ES-I3 (cell line): ENCODE measurements around the gene KRT78.
"Not testable (repeated sequence)": the region's sequence is repeated elsewhere in the genome, so short reads cannot be mapped to it uniquely, and the experiment has no call there.

Experiments used
- H3K36me3 ChIP-seq: 2 replicates; pipeline ENCODE4 v1.6.1; 2013; ENCODE audit warnings: mild to moderate bottlenecking, low read length, control low read depth, moderate library complexity; ENCODE audit not compliant: insufficient read depth
- H3K4me1 ChIP-seq: 2 replicates; pipeline ENCODE4 v1.6.1; 2013; ENCODE audit warnings: mild to moderate bottlenecking, control low read depth, low read length; ENCODE audit not compliant: insufficient read depth
- H3K9ac ChIP-seq: 2 replicates; pipeline ENCODE4 v1.6.1; 2013; ENCODE audit warnings: low read depth, mild to moderate bottlenecking, low read length, moderate library complexity
- H3K9me3 ChIP-seq: 2 replicates; pipeline ENCODE4 v1.6.1; 2013; ENCODE audit warnings: mild to moderate bottlenecking, low read length, moderate library complexity; ENCODE audit not compliant: control insufficient read depth, insufficient read depth

KRT78 gene

GRCh38 chr12:52797529-52797894 is 51.3 kb downstream of the KRT78 start:
- no peaks in the 10 kb centered on the region for H3K36me3 ChIP-seq
- no peaks in the 10 kb centered on the region for H3K9me3 ChIP-seq
- peaks cover 14% of the 10 kb centered on the region; the same call in 1 of the 2 replicates for H3K4me1 ChIP-seq
- H3K9ac ChIP-seq: no peak overlapping the region

- Histone ChIP-seq H3K36me3 (no peaks in the 10 kb centered on the region), H3K9ac (no peak overlapping the region), H3K9me3 (no peaks in the 10 kb centered on the region), H3K4me1 (peaks cover 14% of the 10 kb centered on the region; the same call in 1 of the 2 replicates)
Measured at GRCh38 chr12:52796839-52797528, 51.8 kb downstream of the KRT78 start.

- Histone ChIP-seq H3K9me3 (no peaks in the 10 kb centered on the region), H3K36me3 (no peaks in the 10 kb centered on the region), H3K4me1 (peaks cover 14% of the 10 kb centered on the region; the same call in 1 of the 2 replicates), H3K9ac (no peak overlapping the region)
Measured at GRCh38 chr12:52796429-52796794, 52.4 kb downstream of the KRT78 start.

GRCh38 chr12:52795694-52796428 is 52.9 kb downstream of the KRT78 start, which contains the start of gene KRT3:
KRT3 (minus strand) TSS chr12:52796117; CDS start chr12:52796042, 75 bp downstream.
- no peaks in the 10 kb centered on the region for H3K36me3 ChIP-seq
- no peak within 1 kb of the TSS for H3K9ac ChIP-seq
- no peaks in the 10 kb centered on the region for H3K9me3 ChIP-seq
- H3K4me1 ChIP-seq: peaks cover 13% of the 10 kb centered on the region; the same call in 1 of the 2 replicates

GRCh38 chr12:52795332-52795674 is 53.5 kb downstream of the KRT78 start:
- not testable (repeated sequence) for H3K9me3 ChIP-seq, H3K9ac ChIP-seq, H3K4me1 ChIP-seq, H3K36me3 ChIP-seq

- H3K4me1 ChIP-seq: peaks cover 2% of the 10 kb centered on the region; the same call in 1 of the 2 replicates
- no peak overlapping the region for H3K9ac ChIP-seq
- no peaks in the 10 kb centered on the region for H3K36me3 ChIP-seq
Measured at GRCh38 chr12:52794479-52795331, 54.1 kb downstream of the KRT78 start.

GRCh38 chr12:52792185-52793029 is 56.4 kb downstream of the KRT78 start:
- no peaks in the 10 kb centered on the region for H3K9me3 ChIP-seq
- H3K4me1 ChIP-seq: no peaks in the 10 kb centered on the region
- no peaks in the 10 kb centered on the region for H3K36me3 ChIP-seq
- no peak overlapping the region for H3K9ac ChIP-seq

More at GRCh38 chr12:52794479-52795331, 54.1 kb downstream of the KRT78 start:
- H3K9me3 ChIP-seq: no peaks in the 10 kb centered on the region

- H3K9me3 ChIP-seq: no peaks in the 10 kb centered on the region
- no peaks in the 10 kb centered on the region for H3K36me3 ChIP-seq
- no peaks in the 10 kb centered on the region for H3K4me1 ChIP-seq
- no peak overlapping the region for H3K9ac ChIP-seq
Measured at GRCh38 chr12:52791271-52792184, 57.3 kb downstream of the KRT78 start.

GRCh38 chr12:52790427-52791270 is 58.1 kb downstream of the KRT78 start:
- Histone ChIP-seq H3K4me1 (no peaks in the 10 kb centered on the region), H3K9ac (no peak overlapping the region), H3K9me3 (no peaks in the 10 kb centered on the region), H3K36me3 (no peaks in the 10 kb centered on the region)

GRCh38 chr12:52789637-52790426 is 59.0 kb downstream of the KRT78 start:
- no peaks in the 10 kb centered on the region for H3K36me3 ChIP-seq
- H3K9me3 ChIP-seq: no peaks in the 10 kb centered on the region
- H3K9ac ChIP-seq: no peak overlapping the region
- H3K4me1 ChIP-seq: no peaks in the 10 kb centered on the region

- no peaks in the 10 kb centered on the region for H3K36me3 ChIP-seq
- H3K9ac ChIP-seq: no peak overlapping the region
- H3K9me3 ChIP-seq: no peaks in the 10 kb centered on the region
- H3K4me1 ChIP-seq: no peaks in the 10 kb centered on the region
Measured at GRCh38 chr12:52788876-52789636, 59.7 kb downstream of the KRT78 start.
